Activated T-helper 9 cell treated with anti-CD3 and anti-CD28 coated beads, Interleukin-2, amount 50 U/mL, for 16 hours (primary cell): ENCODE measurements around the gene DHX16.

Experiments
- DNase-seq: peaks from one replicate; pipeline ENCODE4 v3.0.0-alpha.2; 2020; ENCODE audit warnings: low read depth

Gene DHX16

GRCh38 chr6:30626484-30627366, 46.1 kb downstream of the DHX16 start, which contains the start of gene ATAT1:
TSS of gene ATAT1 (plus strand) at chr6:30626874.
- DNase-seq: peak; percentile 83

- no peak for DNase-seq
These were observed 47.3 kb downstream of the DHX16 start for GRCh38 chr6:30625511-30625910.

GRCh38 chr6:30619561-30619960, 53.2 kb downstream of the DHX16 start:
- no peak for DNase-seq

- DNase-seq: no peak
These were observed 54.5 kb downstream of the DHX16 start for GRCh38 chr6:30618270-30618797.

GRCh38 chr6:30617565-30618269, 55.1 kb downstream of the DHX16 start, which contains the start of gene MRPS18B:
TSS of gene MRPS18B (plus strand) at chr6:30617840. CDS start at chr6:30617866, 26 bp downstream.
- DNase-seq: peak; percentile 95

GRCh38 chr6:30616811-30617564, 55.8 kb downstream of the DHX16 start, which contains the start of gene PPP1R10:
TSS of gene PPP1R10 (minus strand) at chr6:30617243. CDS start at chr6:30609944, 7,299 bp downstream.
- peak; percentile 95 for DNase-seq

- DNase-seq: no peak
These were observed 56.6 kb downstream of the DHX16 start for GRCh38 chr6:30615958-30616810.

- no peak for DNase-seq
These were observed 57.4 kb downstream of the DHX16 start for GRCh38 chr6:30615219-30615957.

- DNase-seq: peak; percentile 67
These were observed 58.0 kb downstream of the DHX16 start for GRCh38 chr6:30614843-30615218.

- no peak for DNase-seq
These were observed 58.6 kb downstream of the DHX16 start for GRCh38 chr6:30614044-30614842.

- no peak for DNase-seq
These were observed 59.4 kb downstream of the DHX16 start for GRCh38 chr6:30613251-30614043.

- no peak for DNase-seq
These were observed 60.0 kb downstream of the DHX16 start for GRCh38 chr6:30612687-30613248.

- no peak for DNase-seq
These were observed 60.6 kb downstream of the DHX16 start for GRCh38 chr6:30612213-30612612.

- DNase-seq: no peak
These were observed 61.0 kb downstream of the DHX16 start for GRCh38 chr6:30611856-30612194.

- DNase-seq: no peak
These were observed 61.5 kb downstream of the DHX16 start for GRCh38 chr6:30611150-30611855.

GRCh38 chr6:30610065-30610464, 62.7 kb downstream of the DHX16 start:
- no peak for DNase-seq

GRCh38 chr6:30603961-30604360, 68.8 kb downstream of the DHX16 start:
- no peak for DNase-seq
